HG02610 (cell line): ENCODE data around the gene KLRG1.
A peak's percentile ranks its signal among the peaks of the same experiment; 100 is the strongest.

Experiments used
- ATAC-seq: cut with Tn5 transposase; IDR thresholded peaks from one replicate; pipeline ENCODE4 v1.9.1; 2021; ENCODE audit warnings: mild to moderate bottlenecking, moderate library complexity; ENCODE audit not compliant: unreplicated experiment

Gene KLRG1

GRCh38 chr12:8985213-8985754, 4.1 kb upstream of the KLRG1 start:
- ATAC-seq, result no peak

- ATAC-seq, result no peak
These were observed 2.2 kb upstream of the KLRG1 start for GRCh38 chr12:8987163-8987562.

GRCh38 chr12:8987685-8988084, 1.7 kb upstream of the KLRG1 start:
- ATAC-seq, result peak; percentile 22

GRCh38 chr12:8991371-8992345, 2.3 kb downstream of the KLRG1 start:
- ATAC-seq, result no peak

GRCh38 chr12:8993827-8994226, 4.5 kb downstream of the KLRG1 start:
- no peak for ATAC-seq

- ATAC-seq, result no peak
These were observed 5.9 kb downstream of the KLRG1 start for GRCh38 chr12:8995021-8995775.

GRCh38 chr12:8996682-8997405, 7.5 kb downstream of the KLRG1 start:
- ATAC-seq, result peak; percentile 97

- ATAC-seq, result no peak
These were observed 11.9 kb downstream of the KLRG1 start for GRCh38 chr12:9001233-9001632.

GRCh38 chr12:9002335-9002734, 13.0 kb downstream of the KLRG1 start:
- no peak for ATAC-seq

GRCh38 chr12:9022592-9022991, 33.2 kb downstream of the KLRG1 start:
- ATAC-seq, result no peak

- ATAC-seq, result no peak
These were observed 35.2 kb downstream of the KLRG1 start for GRCh38 chr12:9024512-9024911.

GRCh38 chr12:9027161-9028059, 38.1 kb downstream of the KLRG1 start:
- ATAC-seq, result no peak

GRCh38 chr12:9030776-9031175, 41.4 kb downstream of the KLRG1 start:
- no peak for ATAC-seq

GRCh38 chr12:9032202-9032964, 43.0 kb downstream of the KLRG1 start:
- no peak for ATAC-seq

- ATAC-seq, result no peak
These were observed 44.0 kb downstream of the KLRG1 start for GRCh38 chr12:9033265-9033887.

- no peak for ATAC-seq
These were observed 44.7 kb downstream of the KLRG1 start for GRCh38 chr12:9034095-9034494.

- no peak for ATAC-seq
These were observed 46.9 kb downstream of the KLRG1 start for GRCh38 chr12:9036227-9036626.

GRCh38 chr12:9037431-9037830, 48.1 kb downstream of the KLRG1 start:
- ATAC-seq, result no peak
